GM21360 (cell line): ENCODE results near the gene MINPP1.
"Not testable (repeated sequence)": the region's sequence is repeated elsewhere in the genome, so short reads cannot be mapped to it uniquely, and the experiment has no call there.

Experiments used
- ATAC-seq: cut with Tn5 transposase; IDR thresholded peaks from one replicate; pipeline ENCODE4 v1.9.1; 2021; ENCODE audit warnings: mild to moderate bottlenecking, moderate library complexity; ENCODE audit not compliant: unreplicated experiment

The MINPP1 gene

GRCh38 chr10:87560495-87561129 lies 55.9 kb downstream of the MINPP1 start:
- no peak for ATAC-seq

DNA sequence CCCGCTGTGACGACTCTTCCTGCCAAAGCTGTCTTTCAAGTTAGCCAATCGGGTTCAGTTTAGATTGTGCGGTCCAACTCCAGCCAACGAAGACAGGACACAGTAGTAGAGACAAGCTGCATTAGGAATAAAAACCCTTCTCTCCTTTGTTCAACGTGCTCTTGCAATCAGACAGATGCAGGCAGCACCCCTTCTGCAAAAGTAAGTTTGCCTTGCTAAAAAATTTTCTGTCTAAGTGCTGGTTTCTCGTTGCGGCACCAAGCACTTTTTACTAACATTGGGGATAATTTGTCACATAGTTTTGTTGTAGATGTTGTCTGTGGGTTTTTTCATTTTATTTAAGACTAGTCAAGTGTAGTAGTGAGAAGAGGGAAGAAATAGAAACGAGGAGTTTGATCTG lies 58.1 kb downstream of the MINPP1 start:
- no peak for ATAC-seq

DNA sequence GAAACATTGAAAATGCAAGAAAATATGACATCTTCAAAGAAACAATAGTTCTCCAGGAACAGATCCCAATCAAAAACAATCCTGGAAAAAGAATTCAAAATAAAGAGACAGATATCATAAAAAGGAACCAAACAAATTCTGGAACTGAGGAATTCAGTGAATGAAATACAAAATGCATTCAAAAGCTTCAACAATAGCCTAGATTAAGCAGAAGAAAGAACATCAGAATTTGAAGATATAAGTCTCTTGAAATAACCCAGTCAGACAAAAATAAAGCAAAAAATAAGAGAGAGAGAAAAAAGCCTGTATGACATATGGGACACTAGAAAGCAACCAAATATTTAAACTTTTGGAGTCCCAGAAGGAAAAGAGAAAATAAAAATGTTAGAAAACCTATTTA lies 60.3 kb downstream of the MINPP1 start:
- no peak for ATAC-seq

DNA sequence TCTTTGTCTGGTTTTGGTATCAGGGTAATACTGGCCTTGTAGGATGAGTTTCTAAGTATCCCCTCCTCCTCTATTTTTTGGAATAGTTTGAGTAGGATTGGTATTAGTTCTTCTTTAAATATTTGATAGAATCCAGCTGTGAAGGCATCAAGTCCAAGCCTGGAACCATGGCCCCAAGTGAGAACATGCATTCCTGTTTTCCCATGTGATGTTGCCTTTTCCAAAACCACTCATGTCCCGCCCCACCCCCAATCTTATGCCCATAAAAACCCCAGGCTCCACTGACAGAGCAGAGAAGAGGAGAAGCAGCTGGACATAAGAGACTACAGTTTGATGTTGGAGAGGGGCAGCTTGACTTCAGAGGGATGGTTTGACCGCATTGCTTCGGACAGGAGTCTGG lies 71.2 kb downstream of the MINPP1 start:
- ATAC-seq = no peak

DNA sequence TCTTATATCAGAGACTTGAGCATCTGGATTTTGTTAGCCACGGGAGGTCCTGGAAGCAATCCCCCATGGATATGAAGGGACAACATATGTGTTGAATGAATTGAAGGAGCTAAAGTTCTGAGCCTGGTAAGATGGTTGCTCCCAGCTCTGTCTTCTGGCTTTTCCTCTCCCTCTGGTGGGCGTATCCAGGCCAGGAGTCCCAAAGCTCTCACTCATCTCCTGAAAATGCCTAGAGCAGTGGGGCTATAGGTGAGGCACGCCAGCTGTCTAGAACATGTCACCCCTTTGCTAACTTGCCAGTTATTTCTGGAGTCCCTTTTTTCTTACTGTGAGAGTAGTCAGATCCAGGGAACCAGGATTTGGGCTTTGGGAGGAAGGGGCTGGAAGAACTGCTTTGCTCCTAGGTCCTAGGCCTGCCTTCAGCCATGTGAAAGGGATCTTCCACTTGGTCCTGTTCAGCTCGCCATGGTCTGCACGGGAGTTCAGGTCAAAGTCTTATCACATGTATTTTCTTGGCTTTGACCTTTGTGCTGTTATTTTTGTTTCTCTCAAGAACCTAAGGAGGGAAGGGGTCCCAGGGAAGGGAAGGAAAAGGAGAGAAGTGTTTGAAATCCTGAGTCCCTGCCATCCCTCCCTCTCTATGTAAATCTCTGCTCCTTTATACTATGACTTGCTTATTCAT lies 73.6 kb downstream of the MINPP1 start:
- ATAC-seq = no peak

GRCh38 chr10:87578842-87579401 lies 74.2 kb downstream of the MINPP1 start:
- no peak for ATAC-seq

- no peak for ATAC-seq
Observed at GRCh38 chr10:87579563-87579962, 74.9 kb downstream of the MINPP1 start.

DNA sequence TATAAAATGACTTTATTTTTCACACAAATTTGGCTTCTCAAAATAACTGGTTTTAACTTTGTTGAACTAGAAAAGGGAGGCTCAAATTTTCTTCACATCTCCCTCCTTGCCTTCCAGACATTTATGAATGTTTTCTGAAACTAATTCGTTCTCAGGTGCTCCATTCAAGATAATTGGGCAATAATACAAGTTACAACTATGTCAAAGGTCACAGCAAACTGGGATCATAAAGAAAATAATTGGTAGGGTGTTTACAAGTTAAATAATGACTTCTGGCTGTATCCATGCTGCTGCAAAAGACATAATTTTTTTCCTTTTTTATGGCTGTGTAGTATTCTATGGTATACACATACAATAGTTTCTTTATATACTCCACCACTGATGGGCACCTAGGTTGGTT lies 75.3 kb downstream of the MINPP1 start:
- no peak for ATAC-seq

GRCh38 chr10:87585565-87586514 lies 81.1 kb downstream of the MINPP1 start:
- no peak for ATAC-seq

DNA sequence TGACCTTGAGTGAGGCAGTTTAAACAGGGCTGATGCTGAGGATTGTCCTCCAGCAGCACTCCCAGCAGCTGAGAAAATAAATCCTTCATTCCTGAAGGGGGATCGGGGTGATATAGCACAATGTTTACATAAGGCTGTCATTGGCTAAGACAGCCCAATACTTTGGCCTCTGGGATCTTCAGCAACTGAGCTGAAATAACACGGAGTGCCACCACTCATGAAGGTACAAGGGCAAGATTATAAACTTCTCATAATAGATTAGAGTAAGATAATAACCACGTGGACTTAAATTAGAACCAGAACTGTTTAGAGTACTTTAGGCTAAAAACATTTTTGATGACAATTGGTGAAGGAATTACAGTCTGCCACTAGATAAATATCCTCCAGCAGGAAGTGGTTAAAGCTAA lies 85.0 kb downstream of the MINPP1 start:
- no peak for ATAC-seq

GRCh38 chr10:87590705-87591588 lies 86.3 kb downstream of the MINPP1 start:
- no peak for ATAC-seq

DNA sequence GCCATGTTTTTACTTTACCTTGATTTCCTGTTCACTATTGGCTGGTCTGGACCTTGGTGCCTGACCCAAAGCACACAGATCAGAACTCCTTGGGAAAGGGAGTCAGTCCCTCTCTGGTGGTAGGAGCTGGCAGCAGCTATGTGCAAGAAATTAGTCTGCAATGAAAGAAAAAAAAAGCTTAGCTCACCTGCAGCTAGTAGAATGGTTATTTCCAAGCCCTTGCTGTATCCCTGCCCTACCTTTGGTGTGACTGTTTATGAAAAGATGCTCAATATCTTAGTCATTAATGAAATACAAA lies 86.8 kb downstream of the MINPP1 start:
- ATAC-seq = no peak

GRCh38 chr10:87592920-87593319 lies 88.2 kb downstream of the MINPP1 start:
- not testable (repeated sequence) for ATAC-seq

- ATAC-seq = no peak
Observed at GRCh38 chr10:87593702-87594101, 89.0 kb downstream of the MINPP1 start.

GRCh38 chr10:87594181-87594580 lies 89.5 kb downstream of the MINPP1 start:
- no peak for ATAC-seq

DNA sequence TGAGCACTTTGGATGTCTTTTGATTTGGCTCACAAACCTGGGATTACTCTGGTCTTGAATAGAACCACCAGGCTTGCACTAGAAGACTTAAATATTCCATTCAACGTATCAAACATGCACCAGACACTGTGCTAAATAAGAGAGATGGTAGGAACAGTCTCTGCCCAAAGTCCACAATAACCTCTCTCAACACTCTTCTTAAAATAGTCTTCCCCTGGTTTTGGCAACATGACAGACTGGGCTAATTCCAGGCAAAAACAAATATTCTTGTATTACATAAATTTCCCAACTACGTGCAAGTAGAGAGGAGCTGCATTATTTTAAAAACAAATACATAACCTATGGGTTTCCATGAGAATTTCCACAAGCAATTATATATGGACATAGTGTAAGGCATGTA lies 90.2 kb downstream of the MINPP1 start:
- no peak for ATAC-seq

GRCh38 chr10:87596351-87596750 lies 91.7 kb downstream of the MINPP1 start:
- no peak for ATAC-seq

- ATAC-seq = no peak
Observed at GRCh38 chr10:87598700-87599099, 94.0 kb downstream of the MINPP1 start.

GRCh38 chr10:87600581-87600980 lies 95.9 kb downstream of the MINPP1 start:
- ATAC-seq = no peak
